Stomach (tissue), 9 donors: Measurements from ENCODE around the gene CRYBB1. TPM values are rescaled to one million over a fixed set of nuclear protein-coding genes. Genes with fewer than 3 reads are reported as not detected.

Source experiments
- DNase-seq, 2 donors: peaks; one replicate each; pipeline versions ENCODE4 v3.0.0 to v3.0.0-alpha.2; 2013 to 2019
- H3K27ac ChIP-seq, 5 donors: fragments of 200-600 bp in 4 of 5; sonication (generic) in 4 of 5; one replicate each; pipeline ENCODE4 v1.5.1; 2013 to 2019; ENCODE audit warnings: mild to moderate bottlenecking in 1 of 5, moderate library complexity in 1 of 5
- H3K27me3 ChIP-seq, 3 donors: fragments of 200-600 bp; sonication (generic); one replicate each; pipeline ENCODE4 v1.5.1; 2017 to 2019; ENCODE audit warnings: mixed run types in 1 of 3
- H3K36me3 ChIP-seq, 4 donors: fragments of 200-600 bp; sonication (generic); 1 replicate in 3 of 4; 2 replicates in 1 of 4; pipeline ENCODE4 v1.5.1; 2016 to 2019
- H3K4me1 ChIP-seq, 4 donors: fragments of 200-600 bp; sonication (generic); one replicate each; pipeline ENCODE4 v1.5.1; 2016 to 2019
- H3K4me3 ChIP-seq, 4 donors: fragments of 200-600 bp; sonication (generic) in 3 of 4; one replicate each; pipeline ENCODE4 v1.5.1; 2016 to 2019; ENCODE audit warnings: mild to moderate bottlenecking in 1 of 4
- H3K9me3 ChIP-seq, 4 donors: fragments of 200-600 bp; sonication (generic); one replicate each; pipeline ENCODE4 v1.5.1; 2016 to 2019
- CTCF ChIP-seq, 7 experiments: fragments of 450-650 bp in 4 of 7; fragments of 200-600 bp in 3 of 7; sonication (generic) in 3 of 7; IDR thresholded peaks; one replicate each; pipeline ENCODE4 v1.5.1; 2016 to 2019; ENCODE audit warnings: antibody characterized with exemption in 7 of 7, control low read depth in 2 of 7, mild to moderate bottlenecking in 1 of 7
- EP300 ChIP-seq: sonication (generic); formaldehyde crosslinking; IDR thresholded peaks from one replicate; pipeline ENCODE4 v1.6.1; 2017; ENCODE audit warnings: antibody characterized with exemption
- POLR2A ChIP-seq, 4 donors: fragments of 450-650 bp; IDR thresholded peaks; one replicate each; pipeline ENCODE4 v1.6.1; 2016; ENCODE audit warnings: antibody characterized with exemption in 4 of 4, control low read depth in 2 of 4, mild to moderate bottlenecking in 1 of 4, moderate library complexity in 1 of 4
- POLR2AphosphoS5 ChIP-seq, 3 donors: sonication (generic); formaldehyde crosslinking; IDR thresholded peaks; one replicate each; pipeline ENCODE4 v1.6.1; 2016; ENCODE audit warnings: antibody characterized with exemption in 3 of 3
- WGBS, 5 donors: extraction: QIAGEN DNeasy Blood & Tissue Kit in 3 of 5; methylation state at CpG; one replicate each; pipeline versions ENCODE4 v1.1.5 to v1.1.7; 2013 to 2018; 5-methylcytosine and 5-hydroxymethylcytosine counted together
- intact Hi-C: fragments of 100-400 bp; cut with DNase I; formaldehyde crosslinking; loops from one replicate; pipeline ENCODE4 v1.15.1; 2023; ENCODE audit warnings: low total_unique reads
- polyA plus RNA-seq, 3 donors: library from polyadenylated mRNA; stranded (reverse); fragments of 200-250 nt; gene quantifications; one replicate each; pipeline ENCODE4 v1.2.3, GENCODE V29; 2013
- total RNA-seq, 5 donors: library from RNA; depleted of rRNA; stranded (reverse); fragments of >200 nt; gene quantifications; one replicate each; pipeline versions ENCODE4 v1.1.0 to v1.2.3, GENCODE V29; 2014 to 2016
- donor health status: healthy with polysubstance abuse.
- donor health status: Bipolar disorder and iron deficiency.
- donor health status: healthy.

The CRYBB1 gene
- total and polyA plus RNA-seq, 8 donors, result 0.20 to 1.2 (median 0.62) TPM; not detected in 4

GRCh38 chr22:26586556-26587325 lies 31.1 kb downstream of the CRYBB1 start:
- no peak overlapping the region for H3K4me3 ChIP-seq
- peak in 1 of 3 donors; percentile 6 for TF ChIP-seq POLR2AphosphoS5 (IDR thresholded peaks at IDR 0.05)
- no peak for TF ChIP-seq CTCF (IDR thresholded peaks at IDR 0.05)
- no peak for TF ChIP-seq POLR2A (IDR thresholded peaks at IDR 0.05)
- WGBS, 5 donors, result 50 to 64% (median 62%) methylated on average over 11 of the region's 11 CpGs
- no peaks in the 10 kb centered on the region for H3K27me3 ChIP-seq
- peaks cover 0 to 12% (median 6%) of the 10 kb centered on the region in 4 donors for H3K36me3 ChIP-seq
- peak in 1 of 2 donors; percentile 38 for DNase-seq
- peak overlapping the region in 1 of 5 donors; percentile 26 for H3K27ac ChIP-seq
- intact Hi-C loops, result no loop called here
- peaks cover 6 to 48% (median 28%) of the 10 kb centered on the region in 4 donors for H3K4me1 ChIP-seq
- H3K9me3 ChIP-seq, result no peaks in the 10 kb centered on the region

GRCh38 chr22:26585104-26585790 lies 32.6 kb downstream of the CRYBB1 start:
- Histone ChIP-seq H3K27me3 (no peaks in the 10 kb centered on the region), H3K9me3 (no peaks in the 10 kb centered on the region), H3K27ac (no peak overlapping the region), H3K4me1 (peaks cover 0 to 41% (median 20%) of the 10 kb centered on the region in 4 donors), H3K36me3 (peaks cover 0 to 12% (median 6%) of the 10 kb centered on the region in 4 donors), H3K4me3 (no peak overlapping the region)
- no peak for TF ChIP-seq POLR2A (IDR thresholded peaks at IDR 0.05)
- TF ChIP-seq CTCF (IDR thresholded peaks at IDR 0.05), result no peak
- TF ChIP-seq POLR2AphosphoS5 (IDR thresholded peaks at IDR 0.05), result no peak
- TF ChIP-seq EP300, result no peak
- 52 to 55% (median 54%) methylated on average over 9 to 11 of the region's 11 CpGs for WGBS, 5 donors
- intact Hi-C loops, result no loop called here
- DNase-seq, result peak; percentile 43 to 45

- Histone ChIP-seq H3K4me1 (peaks cover 0 to 49% (median 13%) of the 10 kb centered on the region in 4 donors), H3K36me3 (peaks cover 0 to 12% (median 6%) of the 10 kb centered on the region in 4 donors), H3K9me3 (no peaks in the 10 kb centered on the region), H3K27ac (no peak overlapping the region), H3K27me3 (no peaks in the 10 kb centered on the region), H3K4me3 (no peak overlapping the region)
- 72 to 82% (median 81%) methylated on average over 4 of the region's 4 CpGs for WGBS, 5 donors
- intact Hi-C loops, result no loop called here
- DNase-seq, result no peak
- no peak for TF ChIP-seq POLR2A (IDR thresholded peaks at IDR 0.05)
Measured at GRCh38 chr22:26584010-26584409, 33.8 kb downstream of the CRYBB1 start.

- Histone ChIP-seq H3K27me3 (no peaks in the 10 kb centered on the region), H3K36me3 (peaks cover 0 to 12% (median 6%) of the 10 kb centered on the region in 4 donors), H3K9me3 (no peaks in the 10 kb centered on the region), H3K4me3 (no peak overlapping the region), H3K27ac (no peak overlapping the region), H3K4me1 (peaks cover 0 to 37% (median 8%) of the 10 kb centered on the region in 4 donors)
- intact Hi-C loops, result no loop called here
- TF ChIP-seq EP300 (no peak), POLR2A (IDR thresholded peaks at IDR 0.05) (no peak), POLR2AphosphoS5 (IDR thresholded peaks at IDR 0.05) (no peak), CTCF (IDR thresholded peaks at IDR 0.05) (no peak)
- WGBS, 5 donors, result 95 to 98% (median 97%) methylated on average over 8 of the region's 8 CpGs
- no peak for DNase-seq
Measured at GRCh38 chr22:26581633-26582168, 36.1 kb downstream of the CRYBB1 start.
